Non-pigmented ciliary epithelial cell (primary cell): Measurements from ENCODE around the gene KCTD2.
"Not testable (repeated sequence)": the region's sequence is repeated elsewhere in the genome, so short reads cannot be mapped to it uniquely, and the experiment has no call there.

ENCODE experiments used
- DNase-seq: peaks from one replicate; pipeline ENCODE4 v3.0.0-alpha.2; 2010; ENCODE audit warnings: low read depth

The KCTD2 gene

DNA sequence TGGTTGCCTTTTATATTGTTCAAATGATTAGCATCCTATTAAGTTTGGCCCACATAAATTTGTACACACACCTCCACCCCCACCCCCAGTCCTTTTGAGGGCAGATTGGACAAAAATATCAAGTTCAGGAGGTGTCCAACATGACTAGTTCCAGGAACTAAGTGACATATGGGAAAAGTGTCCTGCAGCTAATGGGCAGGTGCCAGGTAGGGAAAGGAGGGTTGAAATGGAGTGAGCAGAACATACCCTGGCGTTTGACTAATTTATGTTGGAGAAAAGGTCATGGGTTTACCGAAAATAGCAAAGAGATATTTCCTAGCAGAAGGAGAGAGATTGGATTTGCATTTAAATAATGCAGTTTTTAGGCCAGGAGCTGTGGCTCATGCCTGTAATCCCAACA is 4.9 kb downstream of the KCTD2 start:
- DNase-seq = no peak

DNA sequence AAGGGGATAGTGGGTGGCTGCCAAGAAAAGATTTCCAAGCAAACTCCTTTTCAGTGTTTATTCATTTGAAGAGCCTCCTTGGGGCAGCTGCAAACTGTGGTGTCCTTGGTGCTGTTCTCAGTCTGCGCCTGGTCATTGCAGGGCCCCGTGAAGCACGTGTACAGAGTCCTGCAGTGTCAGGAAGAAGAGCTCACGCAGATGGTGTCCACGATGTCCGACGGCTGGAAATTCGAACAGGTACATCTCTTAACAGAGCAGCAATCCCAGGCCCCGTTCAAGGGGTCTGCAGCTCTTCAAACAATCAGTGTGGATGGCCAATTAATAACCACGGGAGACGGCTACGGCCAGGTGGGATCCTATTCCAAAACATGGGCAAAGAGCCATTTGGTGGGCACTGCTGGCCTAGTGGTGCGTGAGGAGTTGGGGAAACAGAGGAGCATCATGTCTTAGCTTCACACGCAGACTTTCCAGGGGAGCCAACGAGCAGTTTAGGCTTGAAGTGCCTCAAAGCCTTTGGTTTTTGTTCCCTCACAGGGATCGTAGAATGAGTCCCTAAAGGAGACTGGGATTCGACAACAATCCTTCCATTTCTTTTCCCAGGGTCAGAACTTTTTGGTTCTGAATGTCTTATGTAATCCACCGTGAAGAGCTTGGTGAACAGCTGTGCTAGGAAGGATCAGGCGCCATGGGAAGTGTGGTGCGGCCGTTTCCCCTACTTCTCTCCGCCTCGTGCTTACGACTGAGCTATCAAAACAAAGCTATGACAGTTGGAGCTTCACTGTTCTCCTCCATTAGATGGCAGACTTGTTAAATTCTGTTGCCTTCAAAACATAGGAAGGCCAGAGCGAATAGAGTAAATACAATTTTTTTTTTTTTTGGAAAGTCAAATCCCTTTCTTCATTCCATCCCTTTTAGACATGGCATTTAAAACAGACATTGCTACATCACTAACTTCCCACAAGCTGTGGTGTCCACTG is 12.6 kb downstream of the KCTD2 start:
- no peak for DNase-seq

DNA sequence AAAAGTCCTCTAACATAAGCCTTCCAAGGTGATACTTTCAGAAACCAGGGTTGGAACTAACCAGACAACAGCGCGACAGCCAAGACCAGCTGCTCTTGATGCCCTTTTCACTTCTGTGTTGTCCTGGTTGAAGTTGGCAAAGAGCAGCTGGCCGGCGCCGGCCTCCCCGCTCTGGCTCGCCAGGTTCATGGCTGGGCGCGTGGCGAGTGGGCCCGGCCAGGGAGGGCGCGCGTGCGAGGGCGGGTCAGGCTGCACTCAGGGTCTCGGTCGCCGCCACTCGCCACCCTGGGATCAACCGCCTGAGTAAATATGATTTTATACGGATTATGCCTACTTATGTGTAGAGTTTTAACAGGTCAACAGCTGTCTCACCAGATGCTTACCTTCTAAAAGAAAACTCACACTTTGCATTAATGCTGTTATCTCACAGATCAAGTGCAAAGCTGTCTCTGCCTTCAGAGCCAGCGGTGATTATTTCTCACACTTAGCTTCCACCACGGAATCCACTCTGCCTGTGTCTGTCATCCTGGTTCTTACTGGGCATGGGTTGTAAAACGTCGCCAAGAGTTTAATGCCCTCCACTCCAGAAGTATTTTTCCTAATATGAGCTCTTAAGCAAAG is 13.5 kb downstream of the KCTD2 start:
- DNase-seq = no peak

DNA sequence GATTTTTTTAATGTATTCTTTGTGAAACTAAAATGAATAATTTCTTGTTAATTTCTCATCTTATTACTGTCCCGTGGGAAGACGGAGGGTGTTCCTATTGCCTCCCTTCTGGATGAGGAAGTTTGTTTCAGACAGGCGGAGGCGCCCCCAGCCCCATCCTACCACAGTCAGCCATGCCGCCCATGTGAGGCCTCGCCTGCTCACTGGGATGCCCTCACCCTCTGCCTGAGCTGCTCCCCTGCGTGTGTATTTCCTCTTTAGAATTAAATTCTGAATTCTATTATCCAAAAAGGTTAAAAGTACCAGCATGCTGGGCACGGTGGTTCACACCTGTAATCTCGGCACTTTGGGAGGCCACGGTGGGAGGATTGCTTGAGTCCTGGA is 14.0 kb downstream of the KCTD2 start:
- DNase-seq = no peak

DNA sequence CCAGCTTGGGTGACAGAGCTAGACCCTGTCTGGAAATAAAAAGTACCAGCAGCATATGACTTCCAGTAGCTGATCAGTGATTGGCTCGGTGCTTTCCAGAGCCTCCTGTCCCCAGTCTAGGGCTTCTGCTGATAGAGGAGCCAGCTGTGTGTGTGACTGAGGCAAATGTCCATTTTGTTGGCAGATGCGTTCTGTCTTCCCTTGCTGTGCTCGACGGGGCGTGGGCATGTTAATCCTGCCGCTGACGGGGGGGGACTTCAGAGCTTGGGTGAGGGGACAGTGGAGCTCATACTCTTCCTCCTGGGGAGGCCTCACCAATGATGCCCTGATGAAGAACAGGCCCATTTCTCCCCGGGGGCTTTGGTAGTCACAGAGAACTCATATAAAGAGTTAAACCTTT is 14.6 kb downstream of the KCTD2 start:
- DNase-seq = no peak

DNA sequence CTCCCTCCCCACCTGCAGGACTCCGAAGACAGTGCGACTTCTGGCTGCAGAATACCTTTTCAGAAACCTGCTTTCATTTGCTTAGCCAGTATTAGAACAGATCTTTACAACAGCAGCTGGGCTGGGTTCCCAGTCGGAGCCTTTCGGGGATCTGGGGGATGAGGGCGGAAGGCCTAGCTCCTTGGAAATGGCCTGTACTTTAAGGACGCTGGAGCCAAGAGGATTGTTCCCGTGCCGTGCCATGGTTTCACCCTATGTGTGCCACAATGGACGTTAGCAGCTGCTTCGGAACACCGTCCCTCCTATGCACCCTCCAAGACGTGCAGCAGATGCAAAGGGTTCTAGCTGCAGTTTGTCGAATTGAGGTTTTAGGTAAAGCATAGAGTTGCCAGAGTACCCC is 16.2 kb downstream of the KCTD2 start:
- DNase-seq = no peak

DNA sequence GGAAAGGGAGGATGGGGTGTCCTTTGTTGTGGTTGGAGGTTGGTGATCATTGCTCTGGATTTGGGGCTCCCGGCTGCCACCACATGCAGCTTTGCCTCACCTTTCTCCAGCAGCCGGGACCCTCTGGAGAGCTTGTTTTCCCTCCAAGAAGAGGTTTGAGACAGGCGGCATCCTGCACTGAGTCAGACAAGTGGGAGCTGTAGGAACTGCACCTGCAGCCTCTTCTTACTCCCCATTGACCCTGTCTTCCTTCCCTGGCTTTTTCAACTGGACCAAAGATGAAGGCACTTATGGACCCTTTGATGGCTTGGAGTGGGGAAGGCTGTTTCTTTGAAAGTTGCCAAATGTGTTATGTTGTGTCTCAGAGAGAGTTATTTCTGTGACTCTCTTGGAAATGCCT is 16.6 kb downstream of the KCTD2 start:
- no peak for DNase-seq

DNA sequence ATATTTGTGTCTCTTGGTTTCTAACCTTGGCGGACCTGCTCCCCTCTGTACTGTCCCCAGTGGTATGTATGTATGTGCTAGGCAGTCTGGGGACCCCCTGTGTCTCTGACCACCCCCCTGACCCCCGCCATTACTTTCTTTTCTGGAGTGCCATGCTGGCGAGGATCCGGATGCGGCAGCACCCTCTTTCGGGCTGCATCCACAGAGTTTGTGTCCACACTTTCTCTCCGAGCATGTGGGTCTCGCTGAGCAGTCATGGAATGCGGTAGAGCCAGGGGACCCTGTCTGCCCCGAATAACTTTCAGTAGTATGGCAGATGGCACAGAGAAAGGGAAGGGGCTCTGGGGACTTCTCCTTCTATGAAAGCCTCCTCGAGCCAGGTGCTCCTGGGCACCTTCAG is 17.0 kb downstream of the KCTD2 start:
- no peak for DNase-seq

DNA sequence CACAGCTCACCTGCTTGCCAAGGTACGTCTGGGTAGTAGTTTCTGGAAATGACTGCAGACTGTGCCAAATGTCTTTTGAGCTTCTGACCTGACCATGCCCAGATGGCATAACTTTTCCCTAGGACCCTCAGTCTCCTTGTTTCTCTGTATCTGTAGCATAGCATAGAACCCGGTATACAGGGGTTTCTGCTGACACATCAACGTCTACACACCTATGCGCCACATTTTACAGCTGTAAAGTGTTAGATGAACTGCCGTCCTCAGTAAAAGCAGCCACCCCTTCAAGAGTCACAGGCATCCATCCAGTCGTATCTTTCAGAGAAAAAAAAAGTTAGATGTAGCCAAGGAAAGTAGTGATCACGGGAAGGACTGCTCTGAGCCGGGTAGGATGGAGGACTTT is 17.4 kb downstream of the KCTD2 start:
- DNase-seq = no peak

DNA sequence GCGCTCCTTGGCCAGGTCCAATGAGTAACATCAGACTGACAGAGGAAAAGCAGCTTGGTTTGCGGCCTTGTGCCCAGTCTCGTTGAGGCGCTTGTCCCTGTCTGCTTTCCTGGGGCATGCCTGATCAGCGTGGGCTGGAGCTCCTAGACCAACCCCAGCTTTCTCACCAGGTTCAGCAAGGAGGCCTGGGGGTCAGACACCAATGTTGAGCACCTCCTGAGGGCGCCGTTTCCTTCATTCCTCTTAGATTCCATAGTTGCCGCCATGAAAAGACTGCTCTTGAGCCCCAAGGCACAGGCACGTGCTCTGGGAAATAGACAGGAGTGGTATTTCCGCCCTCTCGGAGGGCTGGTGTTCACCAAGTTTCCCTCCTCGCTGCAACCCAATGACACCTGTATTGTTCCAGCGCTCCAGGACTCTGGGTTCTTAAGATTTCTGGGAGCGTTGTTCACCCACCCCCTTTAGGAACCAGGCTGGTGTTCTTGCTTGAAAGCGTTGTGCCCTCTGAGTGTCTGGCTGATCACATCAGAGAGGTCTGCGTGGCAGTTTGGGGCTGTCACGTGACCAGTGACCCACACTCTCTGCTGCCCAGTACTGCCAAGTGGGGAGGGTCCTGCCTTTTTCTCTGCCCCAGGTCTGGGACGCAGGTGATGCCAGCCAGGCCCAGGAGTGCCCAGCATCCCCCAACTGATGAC is 18.0 kb downstream of the KCTD2 start:
- no peak for DNase-seq

DNA sequence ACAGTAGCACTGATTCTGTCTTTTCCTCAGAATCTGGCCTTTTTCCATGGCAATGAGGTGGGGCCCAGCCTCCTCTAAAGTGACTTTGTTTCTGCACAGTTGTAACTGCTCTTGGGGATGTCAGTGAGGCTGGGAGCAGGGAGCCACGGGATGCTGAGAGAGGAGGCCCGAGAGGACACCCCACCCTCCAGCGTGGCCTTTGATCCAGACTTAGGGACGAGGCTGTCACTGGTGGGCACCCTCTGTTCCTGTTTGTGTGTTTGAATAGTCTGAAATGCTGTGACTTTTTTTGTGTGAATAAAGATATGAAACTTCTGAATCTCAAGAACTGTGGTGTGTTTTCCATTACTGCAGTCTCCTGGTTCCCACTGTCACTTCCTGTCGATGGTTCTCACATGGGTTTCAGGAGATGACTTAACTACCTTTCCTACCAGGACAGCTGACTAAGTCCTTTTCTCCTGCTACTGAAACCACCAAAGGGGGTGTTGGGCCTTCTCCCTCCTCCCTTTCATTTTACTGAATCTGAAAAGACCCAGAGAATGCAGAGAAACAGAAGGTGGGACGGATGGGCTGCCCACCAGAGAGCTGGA is 18.6 kb downstream of the KCTD2 start:
- no peak for DNase-seq

DNA sequence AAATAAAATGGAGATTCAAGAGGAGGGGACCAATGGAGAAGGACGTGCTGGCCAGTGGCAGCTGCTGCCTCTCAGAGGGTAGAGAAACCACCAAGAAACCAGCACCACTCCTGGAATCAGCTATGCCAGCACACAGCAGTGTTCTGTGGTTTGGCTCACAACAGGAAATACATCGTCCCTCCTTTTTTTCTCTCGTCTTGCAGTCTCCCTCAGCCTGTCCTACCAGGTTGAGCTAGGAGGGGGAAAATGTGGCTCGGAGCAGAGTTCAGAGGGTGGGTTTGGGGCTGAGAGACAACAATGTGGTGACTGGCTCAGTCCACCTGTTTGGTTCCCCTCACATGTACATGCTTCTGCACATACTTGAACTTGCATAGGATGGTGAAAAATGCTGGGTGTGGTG is 20.8 kb downstream of the KCTD2 start:
- DNase-seq = no peak

DNA sequence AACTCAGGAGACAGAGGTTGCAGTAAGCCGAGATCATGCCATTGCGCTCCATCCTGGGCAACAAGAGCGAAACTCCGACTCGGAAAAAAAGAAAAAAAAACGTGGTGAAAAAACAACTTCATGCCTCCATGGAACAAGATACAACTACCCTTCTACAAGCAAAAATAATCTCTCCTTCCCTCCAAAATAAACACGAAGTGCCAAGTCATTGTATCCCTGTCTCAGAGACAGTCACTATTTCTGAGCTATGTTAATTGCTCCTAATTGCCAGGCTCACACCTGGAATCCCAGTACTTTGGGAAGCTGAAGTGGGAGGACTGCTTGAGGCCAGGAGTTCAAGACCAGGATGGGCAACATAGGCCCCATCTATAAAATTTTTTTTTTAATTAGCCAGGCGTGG is 21.7 kb downstream of the KCTD2 start:
- no peak for DNase-seq

DNA sequence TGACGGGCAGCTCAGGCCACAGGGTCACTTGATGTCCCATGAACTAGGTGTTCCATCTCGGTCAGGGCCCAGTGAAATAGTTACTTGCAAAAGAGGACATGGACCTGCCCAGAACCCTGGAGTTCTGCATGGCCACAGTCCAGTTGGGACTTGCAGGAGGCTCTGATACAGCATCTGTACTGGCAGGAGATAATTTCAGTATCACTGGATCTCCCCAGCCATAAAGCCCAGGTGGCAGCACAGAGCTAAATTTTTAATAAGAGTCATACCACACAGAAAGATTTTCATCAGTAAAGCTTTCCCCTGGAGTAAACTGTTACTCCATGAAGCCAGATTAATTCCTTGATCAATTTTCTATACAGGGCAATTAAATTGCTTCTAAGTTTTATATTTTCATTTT is 22.8 kb downstream of the KCTD2 start:
- no peak for DNase-seq

DNA sequence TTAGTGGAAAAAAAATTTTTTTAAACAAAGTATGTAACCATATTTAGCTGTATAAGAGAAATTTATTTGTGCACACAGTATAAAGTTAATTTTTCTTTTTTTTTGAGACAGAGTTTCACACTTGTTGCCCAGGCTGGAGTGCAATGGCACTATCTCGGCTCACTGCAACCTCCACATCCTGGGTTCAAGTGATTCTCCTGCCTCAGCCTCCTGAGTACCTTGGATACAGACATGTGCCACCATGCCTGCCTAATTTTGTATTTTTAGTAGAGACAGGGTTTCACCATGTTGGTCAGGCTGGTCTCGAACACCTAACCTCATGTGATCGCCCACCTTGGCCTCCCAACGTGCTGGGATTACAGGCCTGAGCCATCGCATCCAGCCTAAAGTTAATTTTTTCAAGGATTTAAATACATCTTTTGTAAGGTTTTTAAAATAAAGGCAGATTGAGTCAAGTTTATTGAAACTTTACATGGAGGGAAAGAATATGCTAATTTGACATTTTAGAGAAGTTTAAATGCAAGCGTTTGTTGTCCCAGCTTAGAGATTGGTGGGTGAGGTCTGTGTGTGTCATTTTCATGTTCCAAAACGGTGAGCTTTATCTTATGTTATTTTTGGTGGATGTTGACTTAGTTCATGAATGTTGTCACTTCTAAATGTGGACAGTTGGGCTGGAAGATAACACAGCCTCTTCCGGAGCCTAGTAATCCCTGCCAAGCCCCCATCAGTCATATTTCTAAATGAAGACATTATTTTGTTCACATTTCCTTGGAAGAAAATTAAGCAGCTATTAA is 24.6 kb downstream of the KCTD2 start:
- not testable (repeated sequence) for DNase-seq

DNA sequence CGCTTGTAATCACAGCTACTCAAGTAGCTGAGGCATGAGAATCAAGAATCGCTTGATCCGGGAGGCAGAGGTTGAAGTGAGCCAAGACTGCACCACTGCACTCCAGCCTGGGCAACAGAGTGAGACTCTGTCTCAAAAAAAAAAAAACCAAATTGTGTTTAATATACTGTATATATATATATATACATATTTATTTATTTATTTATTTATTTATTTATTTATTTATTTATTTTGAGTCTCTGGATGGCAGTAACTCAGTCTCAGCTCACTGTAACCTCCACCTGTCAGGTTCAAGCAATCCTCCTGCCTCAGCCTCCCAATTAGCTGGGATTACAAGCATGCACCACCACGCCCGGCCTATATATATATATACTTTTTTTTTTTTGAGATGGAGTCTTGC is 25.9 kb downstream of the KCTD2 start:
- not testable (repeated sequence) for DNase-seq

DNA sequence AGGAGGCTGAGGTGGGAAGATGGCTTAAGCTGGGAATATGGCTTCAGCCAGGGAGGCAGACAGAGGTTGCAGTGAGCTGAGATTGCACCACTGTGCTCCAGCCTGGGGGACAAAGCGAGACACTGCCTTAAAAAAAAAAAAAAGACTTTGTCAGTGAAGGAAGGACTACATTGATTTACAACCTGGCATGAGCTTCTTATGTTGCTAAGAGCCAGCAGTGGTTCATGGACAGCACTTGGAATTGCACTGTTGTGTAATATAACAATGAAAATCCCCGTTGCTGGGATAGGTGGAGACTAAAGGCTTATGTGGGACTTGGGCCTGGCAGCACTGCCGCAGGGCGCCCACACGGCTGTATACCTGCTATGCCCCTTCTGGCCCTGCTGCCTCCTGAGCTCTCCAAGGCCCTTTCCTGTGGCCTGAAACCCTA is 26.6 kb downstream of the KCTD2 start:
- no peak for DNase-seq

DNA sequence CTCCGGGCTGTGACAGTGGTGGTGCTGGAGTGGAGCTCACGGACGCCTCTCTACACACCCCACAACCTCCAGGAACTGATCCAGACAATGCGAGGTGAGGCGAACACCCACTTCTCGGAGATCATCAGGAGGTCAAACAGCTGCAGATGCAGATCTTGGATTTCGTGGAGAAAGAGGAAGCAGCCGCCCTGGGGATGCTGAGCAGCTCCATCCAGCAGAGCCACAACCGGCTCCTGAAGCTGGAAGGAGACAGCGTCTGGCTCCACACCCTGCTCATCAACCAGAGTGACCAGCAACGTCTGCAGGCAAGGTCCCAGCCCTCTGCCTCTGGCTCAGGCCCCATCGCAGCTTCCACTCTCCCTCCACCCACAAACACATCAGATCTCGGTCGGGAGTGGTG is 27.5 kb downstream of the KCTD2 start:
- DNase-seq = no peak

DNA sequence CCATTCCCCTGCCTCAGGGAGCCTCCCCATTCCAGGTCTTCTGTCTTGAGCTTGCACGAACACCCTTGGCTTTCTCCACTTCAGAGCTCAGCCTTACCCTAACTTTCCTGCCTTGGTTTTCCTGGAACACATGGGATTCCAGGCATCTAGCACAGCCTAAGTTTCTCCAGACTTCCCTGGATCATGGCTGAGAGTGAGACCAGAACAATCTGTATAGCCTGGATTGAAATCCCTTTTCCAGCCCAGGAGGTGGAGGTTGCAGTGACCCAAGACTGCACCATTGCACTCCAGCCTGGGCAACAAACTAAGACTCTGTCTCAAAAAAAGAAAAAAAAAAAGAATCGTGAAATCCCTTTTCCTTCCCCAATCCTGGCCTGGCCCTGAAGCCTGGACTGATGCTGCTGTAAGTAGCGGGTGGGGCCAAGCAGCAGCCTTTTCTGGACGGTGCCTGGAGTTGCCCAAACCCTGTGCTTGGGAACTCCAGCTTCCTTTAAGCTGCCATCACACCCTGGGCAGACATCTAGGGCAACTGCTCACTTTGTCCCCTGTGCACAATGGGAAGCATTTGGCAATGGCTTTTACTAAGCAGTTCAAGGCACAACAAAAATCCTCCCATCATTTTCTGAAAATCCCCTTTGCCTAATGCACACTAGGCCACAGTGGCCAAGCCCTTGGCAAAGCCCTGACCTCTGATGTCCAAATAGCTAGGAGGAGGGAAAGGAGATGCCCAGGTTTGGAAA is 28.7 kb downstream of the KCTD2 start:
- no peak for DNase-seq

DNA sequence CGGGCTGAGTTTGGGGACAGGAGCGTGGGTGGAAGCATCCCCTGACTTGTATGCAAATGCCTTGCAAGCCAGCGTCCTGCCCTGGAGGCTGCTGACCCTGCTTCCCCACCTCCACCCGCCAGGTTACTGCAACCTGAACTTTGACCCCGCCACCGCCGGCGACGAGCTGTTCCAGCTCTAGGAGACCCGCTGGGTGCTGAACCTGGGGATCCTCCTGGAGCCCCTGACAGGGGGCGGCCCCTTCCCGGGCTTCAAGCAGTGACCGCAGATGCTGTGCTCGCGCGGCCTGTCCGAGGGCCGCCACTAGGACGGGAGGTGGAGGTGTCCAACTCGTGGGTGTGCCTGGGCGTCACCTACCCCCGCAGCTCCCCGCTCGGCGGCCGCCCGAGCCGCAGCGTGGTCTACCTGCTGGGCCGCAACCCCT is 30.1 kb downstream of the KCTD2 start:
- no peak for DNase-seq
